HTR-8/SVneo (cell line): ENCODE results near the gene RET.
"Not testable (repeated sequence)": the region's sequence is repeated elsewhere in the genome, so short reads cannot be mapped to it uniquely, and the experiment has no call there.

Experiments used
- DNase-seq: peaks from one replicate; pipeline ENCODE4 v3.0.0; 2011; ENCODE audit warnings: low spot score, mixed read lengths; ENCODE audit not compliant: insufficient read length
- FAIRE-seq: peaks from 2 replicates; lab custom pipeline; 2011; peaks lifted over from hg19 to GRCh38; lab: Jason Lieb, UNC

RET gene

DNA sequence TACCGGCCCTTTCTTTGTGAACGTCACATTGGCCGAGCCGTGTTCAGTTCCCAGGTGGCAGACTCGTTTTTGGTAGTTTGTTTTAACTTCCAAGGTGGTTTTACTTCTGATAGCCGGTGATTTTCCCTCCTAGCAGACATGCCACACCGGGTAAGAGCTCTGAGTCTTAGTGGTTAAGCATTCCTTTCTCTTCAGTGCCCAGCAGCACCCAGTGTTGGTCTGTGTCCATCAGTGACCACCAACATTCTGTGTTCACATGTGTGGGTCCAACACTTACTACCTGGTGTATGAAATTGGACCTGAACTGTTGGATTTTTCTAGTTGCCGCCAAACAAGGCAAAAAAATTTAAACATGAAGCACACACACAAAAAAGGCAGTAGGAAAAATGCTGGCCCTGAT lies 51.5 kb downstream of the RET start:
- no peak for FAIRE-seq
- DNase-seq: no peak

- FAIRE-seq: peak; percentile 93
- peak; percentile 95 for DNase-seq
These were observed 52.3 kb downstream of the RET start for GRCh38 chr10:43128958-43129706.

DNA sequence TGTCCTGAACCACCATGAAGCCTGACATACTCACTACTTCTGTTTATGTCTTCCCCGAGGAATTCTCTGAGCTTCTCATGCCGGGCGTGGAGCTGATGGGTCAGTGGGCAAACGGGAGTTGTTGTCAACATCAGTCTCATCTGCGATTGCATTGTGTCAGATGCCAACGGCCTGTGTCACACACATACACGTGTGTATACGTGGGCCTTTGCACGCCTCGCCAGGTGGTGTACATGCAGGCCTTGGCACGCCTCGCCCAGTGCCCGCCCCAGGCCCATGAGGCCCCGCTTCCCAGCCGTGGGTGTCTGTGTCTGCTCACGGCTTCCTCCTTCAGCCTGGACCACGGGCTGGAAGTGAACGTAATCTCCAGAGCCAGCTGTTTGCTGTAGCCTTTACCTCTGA lies 53.9 kb downstream of the RET start:
- no peak for FAIRE-seq

GRCh38 chr10:43131256-43131655 lies 54.4 kb downstream of the RET start:
- DNase-seq: no peak
- FAIRE-seq: no peak

More for the DNA sequence above, 53.9 kb downstream of the RET start:
- no peak for DNase-seq

DNA sequence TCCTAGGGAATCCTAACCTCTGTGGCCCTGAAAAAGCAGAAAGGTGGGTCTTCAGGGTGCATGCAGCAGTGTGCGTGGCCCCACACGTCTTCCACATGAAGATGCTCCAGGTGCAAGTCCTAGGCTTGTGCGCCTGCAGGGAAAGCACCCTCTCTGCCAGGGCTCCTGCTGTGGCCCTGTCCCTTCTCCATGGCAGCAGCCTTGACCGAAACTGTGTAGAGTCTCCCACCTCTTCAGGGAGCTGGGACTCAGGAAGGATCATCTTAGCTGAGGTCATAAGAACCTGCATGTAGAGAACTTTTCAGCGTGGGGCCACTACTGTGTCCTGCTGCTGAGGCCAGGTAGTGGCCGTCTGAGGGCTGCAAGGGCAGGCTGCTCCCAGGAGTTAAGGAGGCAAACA lies 55.0 kb downstream of the RET start:
- FAIRE-seq (no peak), DNase-seq (no peak)

DNA sequence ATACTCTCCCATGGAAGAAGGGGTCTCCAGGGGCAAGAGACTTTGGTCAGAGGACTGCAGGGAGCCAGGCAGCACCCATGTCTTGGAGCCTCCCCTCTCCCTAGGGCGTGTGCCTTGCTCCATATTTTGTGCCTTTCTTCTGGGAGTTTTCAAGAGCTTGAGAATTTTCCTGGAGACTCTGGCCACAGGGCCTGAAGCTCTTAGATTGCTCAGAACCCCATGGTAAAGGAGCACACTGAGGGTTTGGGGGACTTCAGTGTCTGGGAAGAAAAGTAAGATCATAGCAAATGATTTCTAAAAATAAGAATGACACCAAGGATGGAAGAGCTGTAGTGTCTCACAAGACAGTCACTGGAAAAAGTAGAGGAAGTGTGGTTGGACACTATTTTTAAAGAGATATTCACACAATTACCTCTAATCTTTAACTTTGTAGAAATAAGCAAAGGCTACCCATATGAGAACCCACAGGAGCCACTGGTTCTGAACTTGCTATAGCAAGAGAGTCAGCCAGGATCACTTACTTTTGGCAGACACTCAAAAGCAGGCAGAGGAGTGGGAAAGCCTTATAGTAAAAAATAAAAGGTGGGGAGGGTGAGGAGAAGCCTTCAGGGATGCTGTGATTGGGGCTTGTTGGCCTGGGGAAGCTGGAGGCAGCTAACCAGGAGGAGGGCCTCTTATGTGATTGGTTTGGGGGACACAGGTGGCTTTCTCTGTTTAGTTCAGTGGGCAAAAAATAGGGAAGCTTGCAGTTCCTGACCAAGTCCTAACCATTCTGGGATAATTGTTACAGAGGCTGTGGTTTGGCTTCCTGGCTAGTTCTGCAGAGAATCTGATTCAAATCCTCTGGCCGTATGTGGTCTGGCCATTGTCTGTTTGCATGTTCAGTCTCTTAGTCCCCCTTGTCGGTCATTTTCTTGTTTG lies 56.3 kb downstream of the RET start:
- FAIRE-seq (no peak), DNase-seq (no peak)

DNA sequence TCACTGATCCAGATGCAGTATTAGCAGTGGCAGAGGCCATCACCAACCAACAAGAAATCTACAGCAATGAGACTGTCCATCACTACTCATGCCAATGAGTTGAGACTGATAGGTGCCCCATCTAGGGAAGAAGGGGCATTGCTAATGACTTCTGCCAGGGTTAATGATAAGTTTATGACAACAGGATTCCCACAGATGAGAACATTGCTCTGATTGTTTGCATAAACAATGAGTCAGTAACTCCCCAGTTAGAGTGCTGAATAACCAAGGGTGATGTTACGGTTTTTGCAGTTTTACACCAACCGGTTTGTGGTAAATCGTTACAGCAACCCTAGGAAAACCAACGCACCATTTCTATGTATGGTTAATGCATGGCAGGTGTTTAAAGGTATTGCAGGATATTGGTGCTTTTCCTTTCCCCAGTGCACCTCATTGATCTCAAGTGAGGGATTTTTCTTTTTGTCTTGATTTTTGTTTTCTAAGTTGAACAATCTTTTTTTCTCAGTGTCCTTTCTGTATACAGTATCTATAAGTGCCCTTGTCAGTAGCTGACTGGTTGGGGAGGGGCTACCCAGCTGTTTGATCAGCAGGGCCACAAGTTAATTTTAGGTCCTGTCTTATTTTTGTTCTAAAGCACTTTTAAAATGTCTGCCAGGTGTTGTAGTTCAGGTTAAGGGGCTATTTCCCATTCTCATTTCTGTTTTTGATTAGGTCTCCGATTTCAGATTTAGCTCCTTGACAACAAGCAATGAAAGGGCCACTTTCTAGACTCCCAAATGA lies 57.4 kb downstream of the RET start:
- DNase-seq (no peak), FAIRE-seq (no peak)

- FAIRE-seq (no peak), DNase-seq (no peak)
These were observed 58.2 kb downstream of the RET start for GRCh38 chr10:43135064-43135463.

GRCh38 chr10:43135656-43136055 lies 58.8 kb downstream of the RET start:
- DNase-seq (no peak), FAIRE-seq (no peak)

- DNase-seq (no peak), FAIRE-seq (no peak)
These were observed 59.6 kb downstream of the RET start for GRCh38 chr10:43136432-43136831.

GRCh38 chr10:43136995-43137716 lies 60.3 kb downstream of the RET start:
- DNase-seq (no peak), FAIRE-seq (no peak)

GRCh38 chr10:43137717-43138020 lies 60.8 kb downstream of the RET start:
- FAIRE-seq: no peak
- DNase-seq: peak; percentile 53

DNA sequence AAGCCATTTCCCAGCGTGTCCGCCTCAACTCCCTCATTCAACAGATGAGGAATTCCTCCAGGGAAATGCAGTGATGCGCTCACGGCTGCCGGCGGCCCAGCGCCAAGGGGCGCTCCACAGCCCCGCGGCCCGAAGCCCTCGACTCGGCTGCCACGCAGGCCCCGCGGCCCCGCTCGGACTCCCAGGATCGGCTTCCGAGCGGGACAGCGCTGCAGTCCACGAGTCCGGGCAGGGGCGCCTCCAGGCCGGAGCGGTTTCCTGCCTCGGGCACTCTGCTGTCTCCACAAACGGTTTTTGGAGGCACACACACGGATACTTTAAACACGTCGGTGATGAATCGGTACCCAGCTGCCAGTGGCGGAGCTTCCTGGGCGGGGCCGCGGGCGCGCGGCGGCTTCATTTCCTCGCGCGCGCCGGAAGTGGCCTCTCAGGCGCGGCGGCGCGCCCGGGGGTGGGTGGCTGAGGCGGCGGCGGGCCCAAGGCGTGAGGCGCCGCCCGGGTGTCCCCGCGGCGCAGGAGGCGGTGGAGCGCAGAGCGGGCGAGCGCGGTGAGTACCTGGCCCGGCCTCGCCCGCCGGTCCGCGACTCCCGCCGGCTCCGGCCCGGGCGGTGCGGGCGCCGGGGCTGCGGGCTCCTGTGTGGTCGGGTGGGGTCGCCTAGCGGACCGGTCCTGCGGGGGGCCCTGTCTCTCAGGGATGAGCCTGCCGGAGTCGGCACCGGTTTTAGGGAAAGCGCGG lies 61.3 kb downstream of the RET start, which contains the start of gene CSGALNACT2:
Gene CSGALNACT2 (plus strand): TSS at position 425 of the 736 bp plus-strand sequence. CDS start 16,705 bp downstream, outside the sequence.
- FAIRE-seq (peak; percentile 54), DNase-seq (peak; percentile 67)

DNA sequence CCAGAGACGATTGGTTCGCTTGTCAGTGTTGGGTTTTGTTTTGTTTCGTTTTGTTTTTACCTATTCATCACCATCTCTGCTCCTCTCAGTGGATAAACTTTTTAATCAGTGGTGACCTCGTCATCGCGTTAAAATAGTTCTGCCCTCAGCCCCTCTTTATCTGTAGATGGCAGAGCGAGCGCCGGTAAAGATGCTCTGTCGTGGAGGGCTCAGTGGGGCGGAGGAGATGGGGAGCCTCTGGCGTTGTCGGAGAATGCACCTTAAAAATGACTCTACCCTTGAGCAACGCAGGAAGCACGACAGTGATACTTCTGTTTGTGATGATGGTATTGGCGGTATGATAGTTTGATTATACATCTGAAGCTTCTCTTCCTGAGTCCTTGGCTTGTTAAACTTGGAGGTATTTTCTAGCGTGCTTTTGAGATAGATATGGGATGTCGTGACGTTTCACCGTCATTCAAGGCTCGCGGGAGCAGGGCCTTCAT lies 61.9 kb downstream of the RET start:
- no peak for FAIRE-seq

DNA sequence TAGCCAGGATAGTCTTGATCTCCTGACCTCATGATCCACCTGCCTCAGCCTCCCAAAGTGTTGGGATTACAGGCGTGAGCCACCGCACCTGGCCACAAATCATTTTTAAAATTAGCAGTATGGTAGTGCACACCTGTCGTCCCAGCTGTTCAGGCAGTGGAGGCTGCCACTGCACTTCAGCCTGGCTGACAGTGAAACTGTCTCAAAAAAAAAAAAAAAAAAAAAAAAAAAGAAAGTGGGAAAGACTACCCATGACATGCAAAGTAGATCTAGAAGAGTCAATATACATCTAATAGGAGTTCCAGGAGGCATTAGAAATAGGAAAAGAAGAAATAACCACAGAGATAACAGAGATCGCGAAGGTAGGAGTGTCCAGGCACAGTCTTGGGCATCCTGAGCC lies 64.6 kb downstream of the RET start:
- FAIRE-seq (no peak), DNase-seq (no peak)

More for the DNA sequence above, 61.9 kb downstream of the RET start:
- DNase-seq: peak; percentile 48

DNA sequence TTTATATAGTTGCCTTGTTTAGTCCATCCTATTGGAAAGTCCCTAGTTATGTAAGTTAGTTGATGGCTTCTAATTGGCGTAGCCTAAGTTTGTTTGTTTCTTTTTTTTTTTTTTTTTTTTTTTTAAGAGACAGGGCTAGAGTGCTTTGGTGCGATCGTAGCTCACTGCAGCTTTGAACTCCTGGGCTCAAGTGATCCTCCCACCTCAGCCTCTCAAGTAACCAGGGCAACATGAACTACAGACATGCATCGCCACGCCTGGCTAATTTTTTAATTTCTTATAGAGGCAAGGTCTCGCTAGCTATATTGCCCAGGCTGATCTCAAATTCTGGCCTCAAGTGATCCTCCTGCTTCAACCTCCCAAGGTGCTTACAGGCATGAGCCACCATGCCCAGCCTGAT lies 68.4 kb downstream of the RET start:
- no peak for FAIRE-seq

GRCh38 chr10:43145936-43146335 lies 69.1 kb downstream of the RET start:
- not testable (repeated sequence) for DNase-seq, FAIRE-seq

More for the DNA sequence above, 68.4 kb downstream of the RET start:
- DNase-seq: no peak

DNA sequence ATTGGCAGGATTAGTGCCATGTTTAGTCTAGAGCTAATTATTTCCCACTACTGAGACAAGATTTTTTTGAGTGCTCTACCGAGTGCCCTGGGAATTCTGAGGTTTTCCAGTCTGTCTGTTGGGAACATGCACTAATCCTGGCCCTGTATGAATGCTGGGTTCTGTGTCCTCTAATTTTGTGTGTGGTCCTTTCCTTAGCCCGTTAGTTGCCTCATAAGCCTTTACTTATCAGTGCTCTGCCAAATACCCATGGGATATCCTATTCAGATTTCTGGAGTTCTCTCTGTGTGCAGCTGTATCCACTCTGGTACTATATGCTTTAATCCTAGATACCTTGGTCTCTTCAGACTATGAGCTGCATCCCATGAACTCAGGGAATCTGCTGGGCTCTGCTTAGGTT lies 74.5 kb downstream of the RET start:
- DNase-seq (no peak), FAIRE-seq (no peak)

DNA sequence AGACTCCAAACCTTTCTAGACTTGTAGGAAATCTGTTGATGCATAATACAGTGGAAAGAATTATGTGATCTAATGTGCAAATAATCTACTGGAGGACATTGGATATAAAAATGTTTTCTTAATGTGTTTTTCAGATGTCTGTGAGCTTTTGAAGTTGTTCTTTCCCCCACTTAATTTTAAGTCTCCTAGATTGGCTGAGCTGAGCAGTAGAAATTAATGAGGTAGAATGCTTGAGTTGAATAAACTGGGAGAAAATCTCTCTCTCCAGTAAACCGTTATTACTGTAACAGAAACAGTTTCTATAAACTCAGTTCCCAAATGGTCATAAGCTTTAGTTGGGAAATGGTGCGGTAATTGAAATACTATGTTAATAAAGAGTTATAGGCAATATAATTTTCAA lies 77.0 kb downstream of the RET start:
- FAIRE-seq: no peak

More for the DNA sequence above, 77.0 kb downstream of the RET start:
- no peak for DNase-seq
